Stimulated activated CD4-positive, alpha-beta T cell treated with anti-CD3 and anti-CD28 coated beads, Interleukin-2, amount 100 ng/mL, for 48 hours (primary cell): Measurements from ENCODE around the gene TXNDC12.
"Not testable (repeated sequence)": the region's sequence is repeated elsewhere in the genome, so short reads cannot be mapped to it uniquely, and the experiment has no call there.

Source experiments
- DNase-seq, 2 donors: peaks; one replicate each; pipeline ENCODE4 v3.0.0-alpha.2; 2020

The TXNDC12 gene

GRCh38 chr1:52055066-52055865 lies at the start of gene TXNDC12:
TSS of gene TXNDC12 (minus strand) at chr1:52055191. CDS start at chr1:52055096, 95 bp downstream.
- peak; percentile 49 to 64 for DNase-seq

GRCh38 chr1:52102336-52103013 lies 47.5 kb upstream of the TXNDC12 start:
- no peak for DNase-seq

GRCh38 chr1:52098139-52098871 lies 43.3 kb upstream of the TXNDC12 start:
- no peak for DNase-seq

GRCh38 chr1:52096216-52096615 lies 41.2 kb upstream of the TXNDC12 start:
- no peak for DNase-seq

- not testable (repeated sequence) for DNase-seq
Measured at GRCh38 chr1:52094300-52094699, 39.3 kb upstream of the TXNDC12 start.

GRCh38 chr1:52087892-52088291 lies 32.9 kb upstream of the TXNDC12 start:
- DNase-seq: not testable (repeated sequence)

GRCh38 chr1:52080014-52080415 lies 25.0 kb upstream of the TXNDC12 start:
- DNase-seq: no peak

- not testable (repeated sequence) for DNase-seq
Measured at GRCh38 chr1:52077277-52077676, 22.3 kb upstream of the TXNDC12 start.

GRCh38 chr1:52072291-52072690 lies 17.3 kb upstream of the TXNDC12 start:
- DNase-seq: no peak

GRCh38 chr1:52070704-52071103 lies 15.7 kb upstream of the TXNDC12 start:
- DNase-seq: no peak

- no peak for DNase-seq
Measured at GRCh38 chr1:52063192-52063591, 8.2 kb upstream of the TXNDC12 start.

GRCh38 chr1:52060822-52061221 lies 5.8 kb upstream of the TXNDC12 start:
- DNase-seq: no peak

GRCh38 chr1:52059888-52060287 lies 4.9 kb upstream of the TXNDC12 start:
- no peak for DNase-seq

- DNase-seq: no peak
Measured at GRCh38 chr1:52059321-52059720, 4.3 kb upstream of the TXNDC12 start.

- no peak for DNase-seq
Measured at GRCh38 chr1:52057876-52058415, 3.0 kb upstream of the TXNDC12 start.

- no peak for DNase-seq
Measured at GRCh38 chr1:52057255-52057654, 2.3 kb upstream of the TXNDC12 start.

GRCh38 chr1:52056937-52057231 lies 1.9 kb upstream of the TXNDC12 start:
- DNase-seq: no peak

- DNase-seq: peak; percentile 86 to 87
Measured at GRCh38 chr1:52056163-52056936, 1.4 kb upstream of the TXNDC12 start, which contains the start of gene BTF3L4. TSS of gene BTF3L4 (plus strand) at chr1:52056295. CDS start at chr1:52059848, 3,553 bp downstream.

- DNase-seq: no peak
Measured at GRCh38 chr1:52055866-52056162, 823 bp upstream of the TXNDC12 start.

- no peak for DNase-seq
Measured at GRCh38 chr1:52054496-52055065, 410 bp downstream of the TXNDC12 start.

- DNase-seq: no peak
Measured at GRCh38 chr1:52053862-52054261, 1.1 kb downstream of the TXNDC12 start.

- DNase-seq: not testable (repeated sequence)
Measured at GRCh38 chr1:52049337-52049736, 5.7 kb downstream of the TXNDC12 start.
